HG03439 (cell line): ENCODE measurements around the gene APOL3.
"Not testable (repeated sequence)": the region's sequence is repeated elsewhere in the genome, so short reads cannot be mapped to it uniquely, and the experiment has no call there.

Source experiments
- ATAC-seq: cut with Tn5 transposase; IDR thresholded peaks from one replicate; pipeline ENCODE4 v1.9.1; 2021; ENCODE audit warnings: mild to moderate bottlenecking, moderate library complexity; ENCODE audit not compliant: unreplicated experiment

APOL3 gene

DNA sequence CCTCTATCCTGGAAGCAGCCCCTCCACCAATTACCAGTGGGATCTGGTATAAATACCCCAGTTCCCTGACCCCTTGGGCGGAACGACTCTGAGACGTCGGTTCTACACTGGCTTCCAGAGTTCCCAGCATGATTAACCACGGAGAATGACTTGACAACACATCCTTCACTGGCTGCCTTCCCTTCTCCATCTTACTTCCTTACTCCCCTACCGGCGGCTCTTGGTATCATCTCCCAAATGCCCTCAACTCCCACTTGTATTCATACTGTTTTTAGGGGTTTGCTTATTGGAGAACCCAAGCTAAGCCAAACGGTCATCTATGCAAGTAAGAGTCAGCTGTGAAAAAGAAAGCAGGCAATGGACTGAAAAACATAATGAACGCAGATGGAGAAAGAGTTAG, 56.1 kb downstream of the APOL3 start:
- ATAC-seq: no peak

DNA sequence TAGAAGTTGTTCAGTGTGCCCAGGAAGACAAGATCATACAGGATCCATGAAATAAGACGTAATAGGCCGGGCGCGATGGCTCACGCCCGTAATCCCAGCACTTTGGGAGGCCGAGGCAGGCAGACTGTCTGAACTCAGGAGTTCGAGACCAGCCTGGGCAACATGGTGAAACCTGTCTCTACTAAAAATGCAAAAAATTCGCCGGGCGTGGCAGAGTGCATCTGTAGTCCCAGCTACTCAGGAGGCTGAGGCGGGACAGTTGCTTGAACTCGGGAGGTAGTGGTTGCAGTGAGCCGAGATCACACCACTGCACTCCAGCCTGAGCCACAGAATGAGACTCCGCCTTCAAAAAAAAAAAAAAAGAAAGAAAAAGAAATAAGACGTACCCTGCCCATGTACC, 56.7 kb downstream of the APOL3 start:
- ATAC-seq: no peak

DNA sequence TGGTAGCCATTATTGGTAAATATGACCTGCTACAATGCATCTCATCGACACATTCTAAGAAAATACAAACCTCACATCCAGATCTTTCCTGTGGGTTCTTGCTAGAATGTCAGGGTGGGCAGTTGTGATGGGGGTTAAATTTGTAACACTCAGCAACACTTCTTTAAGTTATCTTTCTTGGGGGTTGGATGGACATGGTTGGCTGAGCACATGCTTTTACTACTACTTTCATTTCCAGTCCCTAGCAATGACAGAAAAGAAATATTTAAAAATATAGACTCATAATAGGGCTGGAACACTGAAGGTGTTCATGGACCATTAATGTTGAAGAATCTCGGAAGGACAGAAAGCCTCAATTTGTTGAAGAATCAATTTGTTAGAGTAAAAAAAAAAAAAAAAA, 57.6 kb downstream of the APOL3 start:
- ATAC-seq: no peak

DNA sequence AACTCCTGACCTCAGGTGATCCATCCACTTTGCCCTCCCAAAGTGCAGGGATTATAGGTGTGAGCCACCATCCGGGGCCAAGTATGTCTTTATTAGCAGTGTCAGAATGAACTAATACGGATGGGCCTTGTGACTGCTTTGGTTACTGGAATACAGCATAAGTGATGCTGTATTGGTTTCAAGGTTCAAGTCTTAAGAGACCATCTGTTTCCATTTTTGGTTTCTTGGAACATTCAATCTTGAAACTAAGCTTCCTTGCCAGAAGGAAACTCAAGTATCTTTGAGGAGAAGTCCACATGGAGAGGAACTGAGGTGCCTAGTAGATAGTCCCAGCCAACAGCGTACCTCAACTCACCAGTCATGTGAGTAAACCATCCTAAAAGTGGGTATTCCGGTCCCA, 58.8 kb downstream of the APOL3 start:
- no peak for ATAC-seq

DNA sequence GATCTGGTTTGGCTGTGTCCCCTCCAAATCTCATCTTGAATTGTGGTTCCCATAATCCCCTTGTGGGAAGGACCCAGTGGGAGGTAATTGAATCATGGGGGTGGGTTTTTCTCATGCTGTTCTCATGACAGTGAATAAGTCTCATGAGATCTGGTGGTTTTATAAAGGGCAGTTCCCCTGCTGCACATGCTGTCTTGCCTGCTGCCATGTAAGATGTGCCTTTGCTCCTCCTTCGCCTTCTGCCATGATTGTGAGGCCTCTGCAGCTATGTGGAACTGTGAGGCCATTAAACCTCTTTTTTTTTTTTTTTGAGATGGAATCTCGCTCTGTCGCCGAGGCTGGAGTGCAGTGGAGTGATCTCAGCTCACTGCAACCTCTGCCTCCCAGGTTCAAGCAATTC, 59.6 kb downstream of the APOL3 start:
- ATAC-seq: not testable (repeated sequence)

DNA sequence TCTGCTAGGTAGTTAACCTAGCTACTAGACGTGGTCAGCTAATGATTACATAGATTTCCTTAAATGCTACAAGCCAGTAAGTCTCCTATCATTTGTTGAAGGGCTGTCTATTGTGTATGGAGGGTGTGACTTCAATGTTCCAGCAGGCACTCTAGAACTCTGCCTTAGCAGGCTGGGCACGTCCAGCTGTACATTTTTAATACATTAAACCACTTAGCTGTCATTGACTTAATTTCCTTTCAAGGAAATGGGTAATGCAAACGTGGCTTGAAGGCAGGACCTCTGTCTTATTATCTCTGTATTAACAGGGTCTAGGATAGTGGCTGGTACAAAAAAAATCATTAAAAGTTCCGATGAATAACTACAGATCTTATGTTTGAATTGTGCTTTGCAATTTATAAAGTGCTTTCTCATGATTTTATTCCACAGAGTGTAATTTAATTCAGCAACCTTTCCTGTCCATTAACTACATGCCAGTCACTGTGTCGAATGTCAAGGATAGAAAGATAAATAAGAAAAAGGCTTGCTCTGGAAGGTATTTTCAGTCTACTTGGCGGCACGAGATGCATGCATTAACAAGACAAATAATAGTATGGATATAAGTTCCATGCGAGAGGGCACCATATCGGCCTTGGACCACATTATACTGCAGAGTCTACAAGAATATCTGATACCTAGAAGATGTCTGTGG, 60.3 kb downstream of the APOL3 start:
- ATAC-seq: no peak

DNA sequence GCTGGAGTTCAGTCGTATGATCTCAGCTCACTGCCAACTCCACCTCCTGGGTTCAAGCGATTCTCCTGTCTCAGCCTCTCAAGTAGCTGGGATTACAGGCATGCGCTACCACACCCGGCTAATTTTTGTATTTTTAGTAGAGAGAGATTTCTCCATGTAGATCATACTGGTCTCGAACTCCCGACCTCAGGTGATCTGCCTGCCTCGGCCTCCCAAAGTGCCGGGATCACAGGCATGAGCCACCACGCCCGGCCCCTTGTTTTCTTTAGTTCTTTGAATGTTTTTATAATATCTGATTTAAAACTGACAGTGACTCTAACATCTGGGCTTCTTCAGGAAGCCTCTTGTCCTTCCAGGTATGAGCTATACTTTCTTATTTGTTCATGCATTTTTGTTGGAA, 61.0 kb downstream of the APOL3 start:
- ATAC-seq: not testable (repeated sequence)

DNA sequence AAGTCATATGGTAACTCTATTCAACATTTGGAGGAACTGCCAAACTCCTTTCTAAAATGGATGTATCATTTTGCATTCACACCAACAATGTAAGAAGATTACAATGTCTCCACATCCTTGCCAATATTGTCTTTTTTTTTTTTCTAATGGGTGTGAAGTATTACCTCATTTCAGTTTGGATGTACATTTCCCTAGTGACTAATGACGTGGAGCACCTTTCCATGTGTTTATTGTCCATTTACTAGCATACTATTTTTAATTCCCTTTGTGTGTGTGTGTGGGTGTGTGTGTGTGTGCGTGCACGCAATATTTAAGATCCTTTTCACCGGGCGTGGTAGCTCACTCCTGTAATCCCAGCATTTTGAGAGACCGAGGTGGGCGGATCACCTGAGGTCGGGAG, 62.7 kb downstream of the APOL3 start:
- ATAC-seq: no peak

DNA sequence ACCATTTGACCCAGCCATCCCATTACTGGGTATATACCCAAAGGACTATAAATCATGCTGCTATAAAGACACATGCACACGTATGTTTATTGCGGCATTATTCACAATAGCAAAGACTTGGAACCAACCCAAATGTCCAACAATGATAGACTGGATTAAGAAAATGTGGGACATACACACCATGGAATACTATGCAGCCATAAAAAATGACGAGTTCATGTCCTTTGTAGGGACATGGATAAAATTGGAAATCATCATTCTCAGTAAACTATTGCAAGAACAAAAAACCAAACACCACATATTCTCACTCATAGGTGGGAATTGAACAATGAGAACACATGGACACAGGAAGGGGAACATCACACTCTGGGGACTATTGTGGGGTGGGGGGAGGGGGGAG, 69.8 kb downstream of the APOL3 start:
- ATAC-seq: not testable (repeated sequence)
